MCF 10A (cell line): Measurements from ENCODE around the gene ARMC9. TPM values are rescaled to one million over a fixed set of nuclear protein-coding genes. Genes with fewer than 3 reads are reported as not detected.
"Not testable (repeated sequence)": the region's sequence is repeated elsewhere in the genome, so short reads cannot be mapped to it uniquely, and the experiment has no call there.

Experiments
- BruUV-seq: library from RNA; stranded (reverse); fragments of 400-500 nt; replicated peaks from 2 replicates; lab custom pipeline; 2021; lab: Mats Ljungman, UMichigan
- CTCF ChIA-PET: fragments of 300-600 bp; sonication (Branson Sonifier 250); formaldehyde crosslinking; extraction: SDS; loops from one replicate; lab custom pipeline; 2021; ENCODE audit warnings: antibody characterized with exemption, inconsistent platforms; lab: Yijun Ruan, JAX
- POLR2A ChIA-PET: fragments of 300-600, 350-650 bp; sonication (Branson Sonifier 250); formaldehyde crosslinking; extraction: SDS; loops from one replicate; lab custom pipeline; 2020; ENCODE audit warnings: antibody characterized with exemption, inconsistent platforms; lab: Yijun Ruan, JAX
- DNase-seq: peaks from one replicate; pipeline ENCODE4 v3.0.0-alpha.2; 2018; ENCODE audit not compliant: unreplicated experiment
- H3K27ac Mint-ChIP-seq: one replicate; pipeline ENCODE4 v1.8.0; 2022; ENCODE audit warnings: mild to moderate bottlenecking, low read depth, mixed read lengths; ENCODE audit not compliant: unreplicated experiment
- H3K27me3 Mint-ChIP-seq: one replicate; pipeline ENCODE4 v1.8.0; 2022; ENCODE audit warnings: mixed read lengths; ENCODE audit not compliant: insufficient read depth, unreplicated experiment
- H3K36me3 Mint-ChIP-seq: one replicate; pipeline ENCODE4 v1.8.0; 2022; ENCODE audit warnings: mild to moderate bottlenecking, moderate library complexity, mixed read lengths; ENCODE audit not compliant: insufficient read depth, unreplicated experiment
- H3K4me1 Mint-ChIP-seq: one replicate; pipeline ENCODE4 v1.8.0; 2022; ENCODE audit warnings: mixed read lengths; ENCODE audit not compliant: insufficient read depth, unreplicated experiment
- H3K4me3 Mint-ChIP-seq: one replicate; pipeline ENCODE4 v1.8.0; 2022; ENCODE audit warnings: mild to moderate bottlenecking, moderate library complexity, mixed read lengths; ENCODE audit not compliant: unreplicated experiment
- H3K9me3 Mint-ChIP-seq: one replicate; pipeline ENCODE4 v1.8.0; 2022; ENCODE audit warnings: mixed read lengths; ENCODE audit not compliant: unreplicated experiment
- CTCF ChIP-seq: fragments of 200-600 bp; IDR thresholded peaks from one replicate; pipeline ENCODE4 v1.8.0; 2022; ENCODE audit warnings: antibody characterized with exemption, mild to moderate bottlenecking; ENCODE audit not compliant: unreplicated experiment
- intact Hi-C: fragments of 100-400 bp; cut with micrococcal nuclease; formaldehyde crosslinking; loops from 2 replicates; pipeline ENCODE4 v1.14.1; 2022
- total RNA-seq: library from RNA; stranded (reverse); gene quantifications from 2 replicates; pipeline ENCODE4 v1.2.3, GENCODE V29; 2022

Gene ARMC9
- total RNA-seq, 1 experiment from 2014 or later = 16.5 TPM

- Mint-ChIP-seq H3K36me3 (peaks cover 12% of the 10 kb centered on the region), H3K27ac (no peak overlapping the region), H3K27me3 (no peaks in the 10 kb centered on the region), H3K4me3 (no peak overlapping the region), H3K4me1 (peaks cover 9% of the 10 kb centered on the region), H3K9me3 (no peaks in the 10 kb centered on the region)
- no peak for TF ChIP-seq CTCF
- ChIA-PET POLR2A (interaction anchor here (0.6 to 1.8 kb wide), 3 partner anchors 9 to 119 kb away, joined by 3 to 6 read pairs (median 3); no protein-coding TSS in a partner anchor), CTCF (interaction anchor here (0.8 to 1.3 kb wide), 3 partner anchors 15 to 59 kb away, joined by 3 to 5 read pairs (median 4); no protein-coding TSS in a partner anchor)
- BruUV-seq = no TSS peak
- no peak for DNase-seq
- intact Hi-C loops = no loop called here
These were observed 148.7 kb downstream of the ARMC9 start for GRCh38 chr2:231347081-231347480.

- no peaks in the 10 kb centered on the region for H3K27me3 Mint-ChIP-seq
These were observed 149.2 kb downstream of the ARMC9 start for GRCh38 chr2:231347638-231348037.

DNA sequence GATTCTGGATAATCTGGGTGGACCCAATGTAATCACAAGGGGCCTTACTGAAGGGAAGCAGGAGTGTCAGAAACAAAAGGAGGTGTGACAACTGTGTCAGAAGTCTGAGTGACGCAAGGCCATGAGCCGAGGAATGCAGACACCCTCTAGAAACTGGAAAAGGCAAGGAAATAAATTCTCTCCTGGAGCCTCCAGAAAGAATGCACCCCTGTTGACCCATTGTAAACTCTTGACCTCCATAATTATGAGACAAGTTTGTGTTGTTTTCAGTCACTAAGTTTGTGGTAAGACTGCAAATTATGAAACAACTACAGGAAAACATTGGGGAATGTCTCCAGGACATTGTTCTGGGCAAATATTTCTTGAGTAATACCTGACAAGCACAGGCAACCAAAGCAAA is 149.7 kb downstream of the ARMC9 start:
- Mint-ChIP-seq H3K36me3 (peaks cover 19% of the 10 kb centered on the region), H3K27ac (no peak overlapping the region), H3K27me3 (no peaks in the 10 kb centered on the region), H3K4me1 (peaks cover 9% of the 10 kb centered on the region), H3K9me3 (no peaks in the 10 kb centered on the region), H3K4me3 (no peak overlapping the region)
- CTCF ChIA-PET = interaction anchor here (0.6 to 1.1 kb wide), 2 partner anchors 55 to 320 kb away, joined by 3 read pairs; no protein-coding TSS in a partner anchor
- BruUV-seq = no TSS peak
- intact Hi-C loops = no loop called here
- no peak for TF ChIP-seq CTCF
- POLR2A ChIA-PET = interaction anchor here (0.6 kb wide), 1 partner anchor 17 kb away, joined by 4 read pairs; no protein-coding TSS in a partner anchor
- peak; percentile 45 for DNase-seq

More at GRCh38 chr2:231347638-231348037, 149.2 kb downstream of the ARMC9 start:
- no peaks in the 10 kb centered on the region for H3K9me3 Mint-ChIP-seq
- ChIA-PET CTCF (interaction anchor here (0.6 to 1.3 kb wide), 3 partner anchors 56 to 432 kb away, joined by 3 to 5 read pairs (median 3); no protein-coding TSS in a partner anchor), POLR2A (interaction anchor here (0.6 to 1.8 kb wide), 3 partner anchors 8 to 82 kb away, joined by 3 to 6 read pairs (median 3); no protein-coding TSS in a partner anchor)
- BruUV-seq = no TSS peak
- H3K27ac Mint-ChIP-seq = no peak overlapping the region
- intact Hi-C loops = no loop called here
- no peak for TF ChIP-seq CTCF
- no peak overlapping the region for H3K4me3 Mint-ChIP-seq
- peaks cover 18% of the 10 kb centered on the region for H3K36me3 Mint-ChIP-seq
- no peak for DNase-seq
- H3K4me1 Mint-ChIP-seq = peaks cover 9% of the 10 kb centered on the region

DNA sequence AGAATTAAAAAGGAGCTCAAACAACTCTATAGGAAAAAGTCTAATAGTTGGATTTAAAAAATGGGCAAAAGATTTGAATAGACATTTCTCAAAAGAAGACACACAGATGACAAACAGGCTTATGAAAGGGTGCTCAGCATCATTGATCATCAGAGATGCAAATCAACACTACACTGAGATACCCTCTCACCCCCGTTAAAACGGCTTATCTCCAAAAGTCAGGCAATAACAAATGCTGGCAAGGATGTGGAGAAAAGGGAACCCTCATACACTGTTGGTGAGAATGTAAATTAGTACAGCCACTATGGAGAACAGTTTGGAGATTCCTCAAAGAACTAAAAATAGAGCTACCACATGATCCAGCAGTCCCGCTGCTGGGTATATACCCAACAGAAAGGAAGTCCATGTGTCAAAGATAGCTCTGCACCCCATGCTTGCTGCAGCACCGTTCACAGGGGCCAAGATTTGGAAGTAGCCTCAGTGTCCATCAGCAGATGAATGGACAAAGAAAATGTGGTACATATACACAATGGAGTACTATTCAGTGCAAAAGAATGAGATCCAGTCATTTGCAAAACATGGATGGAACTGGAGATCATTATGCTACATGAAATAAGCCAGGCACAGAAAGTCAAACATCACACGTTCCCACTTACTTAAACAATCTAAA is 150.4 kb downstream of the ARMC9 start:
- no peaks in the 10 kb centered on the region for H3K9me3 Mint-ChIP-seq
- ChIA-PET CTCF (interaction anchor here (0.6 kb wide), 2 partner anchors 53 to 319 kb away, joined by 3 read pairs; no protein-coding TSS in a partner anchor), POLR2A (interaction anchor here (0.6 kb wide), 1 partner anchor 17 kb away, joined by 4 read pairs; no protein-coding TSS in a partner anchor)
- DNase-seq = no peak
- no peaks in the 10 kb centered on the region for H3K27me3 Mint-ChIP-seq
- peaks cover 19% of the 10 kb centered on the region for H3K36me3 Mint-ChIP-seq
- no peak overlapping the region for H3K27ac Mint-ChIP-seq
- peaks cover 9% of the 10 kb centered on the region for H3K4me1 Mint-ChIP-seq
- no peak for TF ChIP-seq CTCF
- intact Hi-C loops = no loop called here
- no TSS peak for BruUV-seq
- H3K4me3 Mint-ChIP-seq = no peak overlapping the region

DNA sequence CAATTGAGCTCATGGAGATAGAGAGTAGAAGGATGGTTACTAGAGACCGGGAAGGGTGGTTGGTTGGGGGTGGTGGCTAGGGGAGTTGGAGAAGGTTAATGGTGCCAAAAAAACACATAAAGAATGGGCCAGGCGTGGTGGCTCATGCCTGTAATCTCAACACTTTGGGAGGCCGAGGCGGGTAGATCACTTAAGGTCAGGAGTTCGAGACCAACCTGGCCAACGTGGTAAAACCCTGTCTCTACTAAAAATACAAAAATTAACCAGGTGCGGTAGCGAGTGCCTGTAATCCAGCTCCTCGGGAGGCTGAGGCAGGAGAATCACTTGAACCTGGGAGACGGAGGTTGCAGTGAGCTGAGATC is 150.9 kb downstream of the ARMC9 start:
- BruUV-seq, H3K4me3 Mint-ChIP-seq, H3K27me3 Mint-ChIP-seq, H3K4me1 Mint-ChIP-seq, H3K9me3 Mint-ChIP-seq, DNase-seq, H3K27ac Mint-ChIP-seq, intact Hi-C loops: not testable (repeated sequence)
- POLR2A ChIA-PET = interaction anchor here (0.7 kb wide), 1 partner anchor 650 kb away, joined by 3 read pairs; no protein-coding TSS in a partner anchor
- H3K36me3 Mint-ChIP-seq = peaks cover 19% of the 10 kb centered on the region
- CTCF ChIA-PET = interaction anchor here (0.6 kb wide), 1 partner anchor 53 kb away, joined by 3 read pairs; no protein-coding TSS in a partner anchor
